KOPT-K1 (cell line): ENCODE data around the gene IFI30.
"Not testable (repeated sequence)": the region's sequence is repeated elsewhere in the genome, so short reads cannot be mapped to it uniquely, and the experiment has no call there.

Source experiments
- H3K27ac ChIP-seq: fragments of 200-600 bp; sonication (generic); 2 replicates; pipeline ENCODE4 v1.5.1; 2016; ENCODE audit warnings: antibody characterized with exemption, mild to moderate bottlenecking, low read depth, low read length; ENCODE audit not compliant: poor library complexity, severe bottlenecking
- H3K36me3 ChIP-seq: fragments of 200-600 bp; sonication (generic); 2 replicates; pipeline ENCODE4 v1.5.1; 2017; ENCODE audit warnings: antibody characterized with exemption, mild to moderate bottlenecking, low read length, moderate library complexity; ENCODE audit not compliant: insufficient read depth
- H3K9me3 ChIP-seq: fragments of 200-600 bp; sonication (generic); 2 replicates; pipeline ENCODE4 v1.5.1; 2017; ENCODE audit warnings: antibody characterized with exemption, low read length, mild to moderate bottlenecking; ENCODE audit not compliant: insufficient read depth, poor library complexity, severe bottlenecking

Gene IFI30

DNA sequence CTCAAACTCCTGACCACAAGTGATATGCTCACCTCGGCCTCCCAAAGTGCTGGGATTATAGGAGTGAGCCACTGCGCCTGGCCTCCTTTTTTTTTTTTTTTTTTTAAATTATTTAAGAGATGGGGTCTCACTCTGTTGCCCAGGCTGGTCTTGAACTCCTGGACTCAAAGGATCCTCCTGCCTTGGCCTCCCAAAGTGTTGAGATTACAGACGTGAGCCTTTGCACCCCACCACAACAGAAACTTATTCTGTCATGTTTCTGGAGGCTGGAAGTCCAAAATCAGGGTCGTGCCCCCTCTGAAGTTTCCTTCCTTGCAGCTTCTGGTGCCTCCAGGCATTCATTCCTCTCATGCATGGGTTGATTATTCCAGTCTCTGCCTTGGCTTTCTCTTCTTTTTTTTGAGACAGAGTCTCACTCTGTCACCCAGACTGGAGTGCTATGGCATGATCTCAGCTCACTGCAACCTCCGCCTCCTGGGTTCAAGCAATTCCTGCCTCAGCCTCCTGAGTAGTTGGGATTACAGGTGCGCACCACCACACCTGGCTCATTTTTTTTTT lies 14.5 kb upstream of the IFI30 start:
- peaks cover 32% of the 10 kb centered on the region for H3K36me3 ChIP-seq
- not testable (repeated sequence) for H3K27ac ChIP-seq, H3K9me3 ChIP-seq

DNA sequence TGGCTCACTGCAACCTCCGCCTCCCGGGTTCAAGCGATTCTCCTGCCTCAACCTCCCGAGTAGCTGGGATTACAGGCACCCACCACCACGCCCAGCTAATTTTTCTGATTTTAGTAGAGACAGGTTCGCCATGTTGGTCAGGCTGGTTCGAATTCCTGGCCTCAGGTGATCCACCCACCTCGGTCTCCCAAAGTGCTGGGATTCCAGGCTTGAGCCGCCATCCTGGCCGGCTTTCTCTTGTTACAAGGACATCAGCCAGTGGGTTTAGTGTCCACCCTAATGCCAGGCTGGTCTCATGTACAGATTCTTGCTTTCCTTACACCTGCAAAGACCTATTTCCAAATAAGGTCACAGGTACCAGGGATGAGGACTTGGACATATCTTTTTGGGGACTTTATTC lies 13.8 kb upstream of the IFI30 start:
- H3K27ac ChIP-seq = no peak overlapping the region
- H3K9me3 ChIP-seq = no peaks in the 10 kb centered on the region
- peaks cover 32% of the 10 kb centered on the region for H3K36me3 ChIP-seq

DNA sequence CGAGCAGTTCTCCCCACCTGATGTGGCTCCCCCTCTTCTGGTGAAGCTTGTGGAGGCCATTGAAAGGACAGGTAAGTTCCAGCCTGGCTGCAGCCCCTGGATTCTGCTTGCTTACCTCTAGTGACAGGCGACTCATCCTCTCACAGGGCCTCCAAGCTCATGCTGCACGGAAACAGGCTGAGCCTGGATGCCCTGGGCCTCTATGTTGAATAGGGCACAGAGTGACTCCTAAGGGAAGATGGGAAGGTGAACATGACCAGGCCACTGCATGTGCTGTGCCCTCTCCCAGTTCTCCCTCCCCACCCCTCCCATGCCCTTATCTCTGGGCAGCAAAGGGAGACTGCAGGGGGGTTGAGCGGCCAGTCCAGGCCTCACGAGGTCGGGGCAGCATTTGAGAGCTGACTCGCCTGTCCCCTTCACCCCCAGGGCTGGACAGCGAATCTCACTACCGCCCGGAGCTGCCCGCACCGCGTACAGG lies 13.1 kb upstream of the IFI30 start:
- Histone ChIP-seq H3K27ac (peak overlapping the region; percentile 57), H3K36me3 (peaks cover 35% of the 10 kb centered on the region), H3K9me3 (no peaks in the 10 kb centered on the region)

GRCh38 chr19:18160971-18161635 lies 12.5 kb upstream of the IFI30 start:
- peaks cover 38% of the 10 kb centered on the region for H3K36me3 ChIP-seq
- peak overlapping the region; percentile 57 for H3K27ac ChIP-seq
- H3K9me3 ChIP-seq = no peaks in the 10 kb centered on the region

GRCh38 chr19:18161636-18162002 lies 12.0 kb upstream of the IFI30 start:
- no peak overlapping the region for H3K27ac ChIP-seq
- H3K36me3 ChIP-seq = peaks cover 38% of the 10 kb centered on the region
- no peaks in the 10 kb centered on the region for H3K9me3 ChIP-seq

GRCh38 chr19:18164072-18164471 lies 9.5 kb upstream of the IFI30 start:
- Histone ChIP-seq H3K9me3 (no peaks in the 10 kb centered on the region), H3K27ac (no peak overlapping the region), H3K36me3 (peaks cover 58% of the 10 kb centered on the region)

- H3K36me3 ChIP-seq = peaks cover 66% of the 10 kb centered on the region
- H3K9me3 ChIP-seq = no peaks in the 10 kb centered on the region
- H3K27ac ChIP-seq = no peak overlapping the region
Observed at GRCh38 chr19:18165794-18166544, 7.6 kb upstream of the IFI30 start.

GRCh38 chr19:18167011-18167410 lies 6.6 kb upstream of the IFI30 start:
- H3K36me3 ChIP-seq = peaks cover 62% of the 10 kb centered on the region
- H3K27ac ChIP-seq = no peak overlapping the region
- no peaks in the 10 kb centered on the region for H3K9me3 ChIP-seq

DNA sequence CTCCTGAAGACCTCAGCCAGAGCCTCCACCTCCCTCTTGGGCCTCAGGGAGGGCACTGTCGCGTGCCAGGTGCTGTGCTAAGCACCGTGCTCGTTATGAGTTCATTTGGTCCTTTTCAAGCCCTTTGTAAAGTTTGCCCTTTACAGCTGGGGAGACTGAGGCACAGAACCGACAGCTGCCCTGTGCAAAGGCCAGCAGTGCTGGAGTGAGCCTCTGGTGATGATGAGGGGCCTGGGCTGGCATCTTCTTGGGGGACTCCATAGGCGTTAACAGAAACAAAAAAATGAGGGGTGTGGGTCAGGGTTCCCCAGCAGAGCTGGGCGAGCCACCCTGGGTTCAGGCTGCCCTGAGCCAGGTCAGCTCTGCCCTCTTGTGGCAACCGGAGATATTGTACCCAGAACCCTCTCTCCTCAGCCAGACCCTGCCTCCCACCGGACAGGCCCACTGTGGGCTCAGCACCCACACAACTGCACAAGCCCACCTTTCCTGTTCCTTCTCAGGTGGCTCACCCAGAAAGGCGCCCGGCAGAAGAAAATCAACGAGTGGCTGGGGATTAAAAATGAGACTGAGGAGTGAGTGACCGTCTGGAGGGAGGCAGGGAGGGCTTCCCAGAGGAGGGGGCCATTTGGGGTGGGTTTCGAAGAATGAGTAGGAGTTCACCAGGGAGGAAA lies 5.5 kb upstream of the IFI30 start:
- peaks cover 53% of the 10 kb centered on the region for H3K36me3 ChIP-seq
- H3K27ac ChIP-seq = no peak overlapping the region
- H3K9me3 ChIP-seq = no peaks in the 10 kb centered on the region

DNA sequence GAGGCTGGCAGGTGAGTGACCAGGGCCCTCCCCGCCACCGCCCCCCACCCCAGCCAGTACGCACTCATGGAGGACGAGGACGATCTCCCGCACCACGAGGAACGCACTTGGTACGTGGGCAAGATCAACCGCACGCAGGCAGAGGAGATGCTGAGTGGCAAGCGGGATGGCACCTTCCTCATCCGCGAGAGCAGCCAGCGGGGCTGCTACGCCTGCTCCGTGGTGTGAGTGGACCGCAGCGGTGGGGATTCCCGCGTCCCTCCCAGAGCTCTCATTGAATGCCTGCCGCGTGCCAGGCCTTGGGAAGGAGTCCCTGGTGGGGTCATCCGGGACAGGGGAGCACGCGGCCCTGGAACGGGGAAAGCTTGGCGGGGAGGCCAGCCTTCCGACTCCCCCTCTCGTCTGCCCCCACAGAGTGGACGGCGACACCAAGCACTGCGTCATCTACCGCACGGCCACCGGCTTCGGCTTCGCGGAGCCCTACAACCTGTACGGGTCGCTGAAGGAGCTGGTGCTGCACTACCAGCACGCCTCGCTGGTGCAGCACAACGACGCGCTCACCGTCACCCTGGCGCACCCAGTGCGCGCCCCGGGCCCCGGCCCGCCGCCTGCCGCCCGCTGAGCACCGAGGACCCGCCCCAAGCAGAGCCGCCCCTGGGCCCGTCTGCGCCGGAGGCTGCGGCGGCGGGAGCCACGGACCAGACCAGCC lies 4.8 kb upstream of the IFI30 start:
- Histone ChIP-seq H3K27ac (no peak overlapping the region), H3K36me3 (peaks cover 46% of the 10 kb centered on the region), H3K9me3 (no peaks in the 10 kb centered on the region)

- H3K27ac ChIP-seq = no peak overlapping the region
- peaks cover 40% of the 10 kb centered on the region for H3K36me3 ChIP-seq
- no peaks in the 10 kb centered on the region for H3K9me3 ChIP-seq
Observed at GRCh38 chr19:18170714-18171255, 2.8 kb upstream of the IFI30 start.

GRCh38 chr19:18171605-18172327 lies 1.8 kb upstream of the IFI30 start:
- no peaks in the 10 kb centered on the region for H3K9me3 ChIP-seq
- no peak overlapping the region for H3K27ac ChIP-seq
- H3K36me3 ChIP-seq = peaks cover 30% of the 10 kb centered on the region

DNA sequence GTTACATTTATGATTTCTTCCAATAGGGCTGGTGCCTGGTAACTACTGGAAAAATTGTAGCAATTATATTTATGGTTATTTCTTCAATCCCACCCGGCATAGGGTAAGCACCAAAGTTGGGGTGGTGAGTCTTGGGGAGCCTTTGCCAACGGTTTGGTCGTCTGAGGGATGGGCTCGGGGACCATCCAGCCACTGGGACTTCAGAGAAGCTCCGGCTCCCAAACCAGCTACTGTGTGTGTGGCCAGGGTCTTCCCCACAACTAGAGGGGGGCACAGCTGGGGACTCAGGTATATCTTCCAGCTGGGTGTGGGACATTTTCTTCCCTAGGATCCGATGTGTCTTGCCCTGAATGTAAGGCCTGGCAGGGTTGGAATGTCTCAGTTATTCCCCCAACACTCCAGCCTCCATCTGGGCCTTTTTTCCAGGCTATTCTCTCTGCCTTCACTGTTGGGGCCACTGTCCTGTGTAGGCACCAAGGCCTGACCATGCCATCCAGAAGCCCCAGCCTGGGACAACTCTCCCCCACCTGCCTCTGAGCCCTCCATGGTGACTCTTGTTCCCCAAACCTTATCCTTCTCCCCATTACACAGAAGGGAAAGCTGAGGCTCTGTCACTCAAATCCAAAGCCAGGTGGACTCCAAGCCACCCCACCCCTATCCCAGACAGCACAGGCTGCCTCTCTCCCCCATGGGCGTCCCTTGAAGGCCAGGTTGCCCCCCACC lies 1.1 kb upstream of the IFI30 start:
- no peak overlapping the region for H3K27ac ChIP-seq

More for the DNA sequence above, 1.1 kb upstream of the IFI30 start:
- peaks cover 23% of the 10 kb centered on the region; the same call in 1 of the 2 replicates for H3K36me3 ChIP-seq
- H3K9me3 ChIP-seq = no peaks in the 10 kb centered on the region
